GM18909 (cell line): ENCODE data around the gene TMEM14B.
A peak's percentile ranks its signal among the peaks of the same experiment; 100 is the strongest.
"Not testable (repeated sequence)": the region's sequence is repeated elsewhere in the genome, so short reads cannot be mapped to it uniquely, and the experiment has no call there.

Experiments
- ATAC-seq: cut with Tn5 transposase; IDR thresholded peaks from one replicate; pipeline ENCODE4 v1.9.1; 2021; ENCODE audit warnings: mild to moderate bottlenecking; ENCODE audit not compliant: unreplicated experiment, poor library complexity

Gene TMEM14B

DNA sequence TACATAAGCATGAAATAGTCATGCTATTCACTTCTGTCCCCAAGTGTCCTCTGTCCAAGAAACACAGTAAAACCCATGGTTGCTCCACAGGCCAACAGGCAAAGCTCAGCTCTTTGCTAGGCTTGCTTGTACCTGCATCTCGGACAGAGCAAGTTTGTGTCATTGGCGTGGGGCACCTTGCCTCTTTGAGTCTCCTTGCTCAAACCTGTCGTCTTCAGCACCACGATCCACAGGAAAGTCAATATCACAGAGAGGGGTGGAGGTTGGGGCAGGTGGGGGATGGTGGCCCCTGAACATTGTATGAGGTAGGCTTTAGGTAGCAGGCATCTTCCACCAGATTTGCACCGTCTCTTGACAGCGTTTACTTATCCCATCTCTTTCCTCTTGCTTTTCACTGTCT is 4.1 kb upstream of the TMEM14B start:
- no peak for ATAC-seq

DNA sequence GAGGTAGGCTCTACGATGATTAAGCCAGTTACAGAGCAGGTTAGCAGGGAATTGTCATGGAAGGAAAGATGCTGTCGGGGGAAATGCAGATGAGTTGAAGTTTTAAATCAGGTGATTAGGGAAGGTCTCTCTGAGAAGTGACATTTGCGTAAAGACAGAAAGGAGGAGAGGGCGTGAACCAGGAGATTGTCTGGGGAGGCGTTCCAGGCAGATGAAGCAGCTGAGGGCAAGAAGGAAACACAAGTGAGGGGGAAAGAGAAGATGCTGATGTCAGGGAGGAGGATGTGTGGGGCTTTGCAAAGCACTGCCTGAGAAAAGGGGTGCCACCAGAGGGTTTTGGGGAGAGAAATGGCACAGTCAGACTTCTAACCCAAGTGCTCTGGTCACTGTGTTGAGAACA is 2.5 kb upstream of the TMEM14B start:
- ATAC-seq = no peak

DNA sequence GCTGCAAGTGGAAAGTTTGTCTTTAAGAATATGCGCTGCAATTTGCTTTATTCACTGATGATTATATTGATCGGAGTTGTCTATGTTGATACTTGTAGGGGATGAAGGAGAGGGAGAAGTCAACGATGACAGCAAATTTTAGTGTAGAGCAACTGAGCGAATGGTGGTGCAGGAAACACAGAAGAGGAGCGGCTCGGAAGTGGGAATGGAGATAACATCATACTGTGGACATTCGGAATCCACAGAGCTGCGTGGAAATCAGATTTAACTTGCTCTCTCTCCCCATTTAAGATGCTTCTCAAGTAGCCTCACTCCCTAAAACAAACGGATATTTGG is 722 bp upstream of the TMEM14B start:
- no peak for ATAC-seq

DNA sequence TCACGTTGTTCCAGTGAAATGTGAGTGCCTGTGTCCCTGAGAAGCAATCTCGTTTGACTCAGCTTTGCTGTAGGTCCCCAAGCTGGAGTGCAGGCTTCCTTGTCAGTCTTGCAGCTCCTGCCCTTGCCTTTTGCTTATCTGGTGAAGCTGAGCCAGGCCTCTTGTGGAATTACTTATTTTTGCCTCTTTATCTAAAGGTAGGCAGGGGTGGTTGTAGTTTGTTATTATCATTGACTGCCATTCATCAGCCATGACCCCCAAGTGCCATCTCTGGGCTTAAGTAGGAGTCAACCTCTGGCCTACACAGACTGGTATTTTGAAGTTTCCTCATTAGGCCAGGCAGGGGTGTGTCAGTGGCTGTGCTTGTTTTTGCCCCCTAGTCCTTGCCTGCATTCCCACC is 2.1 kb downstream of the TMEM14B start:
- ATAC-seq = no peak

DNA sequence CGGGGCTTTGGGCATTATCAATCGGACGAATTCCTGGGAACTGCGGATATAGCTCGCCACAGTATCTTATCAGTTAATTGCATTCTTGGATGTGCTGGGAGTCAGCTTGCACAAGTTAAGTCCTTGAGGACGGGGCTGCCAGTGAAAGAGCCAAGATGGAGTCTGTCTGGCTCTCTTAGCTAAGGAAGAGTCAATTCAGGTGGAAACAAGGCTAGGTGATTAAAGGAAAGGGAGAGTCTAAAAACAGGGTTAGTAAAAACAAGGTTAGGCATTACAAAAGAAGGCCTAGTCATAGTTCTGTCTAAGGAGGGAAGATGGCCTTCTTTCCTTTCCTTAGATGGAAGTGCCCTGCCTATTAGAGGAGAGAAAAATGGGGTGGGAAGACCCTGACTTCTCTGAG is 3.0 kb downstream of the TMEM14B start:
- not testable (repeated sequence) for ATAC-seq

DNA sequence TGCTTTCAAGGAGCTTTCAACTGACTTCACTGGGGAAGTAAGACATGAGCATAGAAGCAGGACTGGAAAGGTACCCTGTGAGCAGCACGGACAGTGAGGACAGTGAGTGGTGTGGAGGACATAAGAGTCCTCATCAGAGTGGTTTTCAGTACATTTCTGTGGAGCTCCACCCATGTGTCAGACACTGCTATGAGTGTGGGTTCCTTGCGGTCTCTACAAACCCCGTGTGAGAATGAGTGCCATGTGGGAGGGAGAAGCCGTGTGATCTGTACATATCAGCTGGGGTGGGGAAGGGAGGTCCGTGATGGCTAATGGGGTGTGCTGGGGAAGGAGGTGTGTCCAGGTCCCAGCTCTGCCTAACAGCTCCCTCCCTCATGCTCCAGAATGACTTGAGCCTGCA is 4.2 kb downstream of the TMEM14B start:
- not testable (repeated sequence) for ATAC-seq

DNA sequence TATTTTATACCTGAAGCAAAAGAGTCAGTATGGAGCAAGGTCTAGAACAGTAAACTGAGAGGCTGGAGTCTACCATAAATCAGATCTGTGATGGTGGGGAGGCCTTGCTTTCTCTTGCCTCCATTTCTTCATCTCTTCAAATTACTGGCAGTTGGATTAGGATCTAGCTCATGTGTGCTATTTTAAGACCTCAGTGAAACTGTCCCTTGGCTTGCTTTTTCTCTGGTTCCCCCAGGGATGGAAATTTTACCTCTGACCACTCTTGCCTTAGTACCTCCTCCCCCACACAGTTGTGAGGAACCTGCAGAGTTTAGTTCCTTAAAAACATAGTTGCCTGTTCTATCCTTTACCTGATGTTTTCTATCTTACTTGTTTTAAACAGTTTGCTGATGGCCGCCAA is 8.5 kb downstream of the TMEM14B start:
- ATAC-seq = no peak

DNA sequence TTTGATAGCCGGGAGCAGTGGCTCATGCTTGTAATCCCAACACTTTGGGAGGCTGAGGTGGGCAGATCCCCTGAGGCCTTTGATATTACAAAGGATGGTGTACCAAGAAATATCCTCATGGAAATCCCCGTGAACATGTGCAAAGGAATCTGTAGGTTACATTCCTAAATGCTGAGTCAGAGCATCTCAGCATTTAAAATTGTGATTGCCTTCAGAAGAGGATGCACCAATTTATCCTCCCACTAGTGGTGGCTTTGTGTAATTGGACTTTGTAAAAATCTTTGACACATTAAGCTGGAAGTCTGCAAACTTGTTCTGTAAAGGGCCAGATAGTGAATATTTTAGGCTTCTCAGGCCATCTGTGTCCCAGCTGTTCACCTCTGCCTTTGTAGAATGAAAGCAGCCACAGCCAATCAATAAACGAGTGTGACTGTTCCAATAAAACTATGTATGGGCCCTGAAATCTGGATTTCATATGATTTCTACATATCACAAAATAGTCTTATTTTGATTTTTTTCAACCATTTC is 11.8 kb downstream of the TMEM14B start:
- ATAC-seq = peak; percentile 76

DNA sequence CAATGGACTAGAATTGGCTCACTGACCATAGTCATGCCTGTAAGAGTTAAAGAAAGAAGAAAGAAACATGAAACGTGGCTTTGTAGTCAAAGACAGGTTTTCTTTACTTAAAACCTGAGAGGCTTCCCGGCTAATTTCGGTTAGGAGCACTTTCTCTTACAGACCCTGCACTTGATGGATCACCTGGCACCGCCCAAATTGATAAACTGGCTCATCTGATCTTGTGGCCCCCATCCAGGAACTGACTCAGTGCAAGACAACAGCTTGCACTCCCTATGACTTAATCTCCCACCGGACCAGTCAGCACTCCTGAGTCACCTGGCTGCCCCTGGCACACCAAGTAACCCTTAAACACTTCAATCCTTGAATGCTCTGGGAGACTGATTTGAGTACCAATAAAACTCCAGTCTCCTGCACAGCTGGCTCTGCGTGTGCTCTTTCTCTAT is 12.3 kb downstream of the TMEM14B start:
- no peak for ATAC-seq

DNA sequence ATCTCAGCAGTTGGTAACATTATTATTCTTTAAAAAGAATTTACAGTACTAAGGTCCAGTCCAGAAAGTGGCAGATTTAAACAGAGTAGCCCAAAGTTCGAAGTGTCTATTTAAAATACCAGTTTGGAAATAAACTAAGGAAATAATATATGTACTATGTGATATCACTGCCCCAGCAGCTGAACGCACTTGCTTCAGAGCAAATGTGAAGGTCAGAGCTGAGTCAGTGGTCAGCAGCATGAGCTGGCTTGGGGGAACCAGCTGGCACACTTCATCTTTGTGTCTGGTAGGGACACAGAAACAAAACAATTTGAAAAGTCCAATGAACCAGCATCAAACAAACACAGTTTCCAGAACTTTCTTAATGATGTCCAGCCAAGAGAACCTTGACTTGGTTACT is 15.4 kb downstream of the TMEM14B start:
- no peak for ATAC-seq

DNA sequence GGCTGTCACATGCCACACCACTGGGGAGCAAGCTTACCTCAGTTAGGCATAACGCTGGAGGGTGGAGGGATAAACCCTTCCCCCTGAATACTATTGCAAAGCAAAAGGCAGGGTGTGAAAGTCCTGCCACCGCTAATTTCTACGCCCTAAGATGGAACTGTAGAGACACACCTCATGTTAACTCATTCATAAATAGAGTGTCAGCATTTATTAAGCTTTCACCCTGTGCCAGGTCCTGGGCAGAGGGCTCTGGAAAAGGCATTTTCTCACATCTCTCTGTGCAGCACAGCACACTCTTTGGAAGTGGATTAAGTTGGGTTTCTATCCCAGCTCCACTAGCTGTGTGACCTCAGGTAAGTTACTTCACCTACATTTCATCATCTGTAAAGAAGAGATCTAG is 21.8 kb downstream of the TMEM14B start:
- ATAC-seq = no peak

DNA sequence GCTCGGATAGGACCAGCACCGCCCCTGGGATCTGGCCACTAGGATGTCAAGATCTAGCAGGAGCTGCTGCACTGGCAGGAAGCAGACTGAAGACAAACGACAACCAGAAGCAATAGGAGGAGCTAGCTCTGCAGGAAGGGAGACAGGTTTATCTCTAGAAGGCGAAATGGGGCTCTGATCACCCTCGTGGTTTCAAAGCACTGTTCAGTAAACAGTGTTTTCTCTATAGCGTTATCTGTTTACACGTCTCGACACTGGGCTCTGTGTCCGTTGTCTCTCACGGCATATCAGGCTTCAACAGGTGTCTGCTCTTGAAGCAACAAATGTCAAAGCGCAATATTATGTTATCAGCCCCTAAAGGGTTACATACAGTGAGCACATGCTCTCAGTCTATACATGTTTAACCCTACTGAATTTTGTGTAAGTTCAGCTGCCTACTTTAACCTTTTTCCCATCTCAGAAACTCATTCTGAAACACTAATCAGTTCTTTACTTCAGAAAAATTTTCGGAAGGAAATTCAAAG is 23.8 kb downstream of the TMEM14B start:
- no peak for ATAC-seq

DNA sequence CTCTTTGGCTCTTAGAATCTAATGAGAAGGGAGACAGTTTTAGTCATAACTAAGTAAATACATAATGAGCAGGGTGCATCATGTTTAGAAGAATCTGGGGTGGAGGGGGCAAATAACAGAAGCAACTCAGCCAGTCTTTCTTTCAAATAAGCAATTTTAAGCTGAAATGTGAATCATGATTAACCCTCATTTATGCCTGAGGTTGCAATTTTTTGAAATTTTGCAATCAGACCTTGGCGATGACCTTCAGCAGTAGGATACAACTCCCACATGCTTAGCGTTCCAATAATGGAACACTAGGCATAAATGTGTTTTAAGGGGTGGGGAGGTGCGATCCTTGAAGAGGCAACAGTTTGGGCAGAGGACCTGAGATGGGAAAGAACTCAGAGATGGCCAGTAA is 30.6 kb downstream of the TMEM14B start:
- ATAC-seq = no peak

DNA sequence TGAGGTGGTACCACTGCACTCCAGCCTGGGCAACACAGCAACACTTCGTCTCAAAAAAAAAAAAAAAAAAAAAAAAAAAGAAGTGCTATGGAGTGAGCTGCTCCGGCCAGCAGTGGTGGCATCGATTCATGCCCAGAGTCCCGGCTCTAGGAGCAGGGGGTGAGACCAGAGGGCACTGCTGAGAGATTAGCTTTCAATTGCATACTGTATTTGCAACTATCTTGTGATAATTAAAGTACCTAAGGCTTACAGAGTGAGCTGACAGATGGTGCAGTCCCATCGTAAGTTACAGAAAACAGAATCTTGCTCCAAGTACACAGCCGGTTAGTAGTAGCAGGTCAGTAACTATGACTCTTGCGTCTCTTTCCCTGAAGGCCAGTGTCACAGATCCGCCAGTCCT is 31.5 kb downstream of the TMEM14B start:
- no peak for ATAC-seq

DNA sequence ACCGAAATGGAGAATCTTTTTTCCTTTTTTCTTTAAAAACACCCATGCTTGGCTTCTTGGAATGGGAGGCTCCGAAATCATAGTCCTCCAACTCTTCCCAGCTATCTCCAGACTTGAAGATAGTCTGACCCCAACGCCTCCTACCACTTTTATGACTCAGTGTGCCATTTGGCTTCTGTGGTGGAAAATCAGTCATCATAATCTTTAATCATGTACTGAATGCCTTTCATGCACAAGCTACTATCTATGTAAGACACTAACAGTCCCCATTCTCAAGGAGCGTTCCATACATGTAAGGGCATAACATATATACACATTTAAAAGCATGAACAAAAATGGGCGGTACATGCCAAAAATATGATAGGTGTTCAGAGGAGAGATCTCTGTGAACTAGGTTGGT is 44.1 kb downstream of the TMEM14B start:
- ATAC-seq = no peak

DNA sequence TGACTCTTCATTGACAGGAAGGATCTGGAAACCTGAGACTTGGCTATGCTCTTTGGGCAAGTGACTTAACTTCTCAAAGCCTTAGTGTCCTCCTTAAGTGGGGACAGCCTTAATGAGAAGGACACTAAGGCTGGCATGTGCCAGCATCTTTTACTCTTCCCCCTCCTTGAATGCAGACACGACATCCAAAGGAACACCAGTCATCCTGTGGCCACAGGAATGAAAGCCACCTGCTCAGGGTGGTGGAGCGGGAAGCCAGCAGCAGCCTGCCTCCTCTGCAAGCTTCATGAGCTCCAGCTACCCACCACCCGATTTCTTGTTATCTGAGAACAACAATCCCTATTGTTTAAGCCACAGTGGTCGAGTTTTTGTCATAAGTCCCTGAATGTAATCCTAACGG is 44.5 kb downstream of the TMEM14B start:
- no peak for ATAC-seq

DNA sequence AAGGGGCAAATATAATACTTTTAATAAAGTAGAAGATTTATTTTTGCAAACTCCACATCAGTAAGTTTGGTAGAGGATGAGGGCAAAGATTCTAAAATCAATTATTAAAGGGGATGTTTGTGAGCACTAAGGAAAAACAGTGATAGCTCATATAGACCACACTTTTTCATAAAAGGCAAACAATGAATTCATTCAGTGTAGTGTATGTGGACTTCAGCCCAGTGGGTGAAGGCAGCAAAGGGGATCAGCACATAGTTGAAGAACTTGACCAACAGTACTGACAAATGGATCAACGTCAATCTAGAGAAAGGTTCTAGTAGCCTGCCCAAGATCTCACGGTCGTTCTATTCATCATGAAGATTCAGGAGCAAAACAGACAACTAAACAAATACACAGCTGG is 45.4 kb downstream of the TMEM14B start:
- no peak for ATAC-seq

DNA sequence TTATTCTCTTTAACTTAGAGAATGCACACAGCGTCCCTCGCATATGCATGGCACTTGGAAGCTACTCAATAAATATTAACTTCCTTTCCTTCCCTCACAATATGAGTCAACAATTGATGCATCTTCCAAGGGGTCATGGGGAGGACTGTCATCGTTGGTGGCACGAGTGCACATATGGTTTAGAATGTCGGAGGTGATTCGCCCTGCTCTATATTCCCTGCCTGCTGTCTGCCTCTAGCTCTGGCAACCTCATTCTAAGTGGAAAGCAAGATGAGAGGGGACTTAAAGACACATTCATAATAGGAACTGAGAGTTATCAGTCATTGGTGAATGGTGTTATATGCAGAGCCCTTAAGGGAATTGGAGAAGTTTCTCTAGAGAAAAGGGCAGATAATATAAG is 46.1 kb downstream of the TMEM14B start:
- no peak for ATAC-seq

DNA sequence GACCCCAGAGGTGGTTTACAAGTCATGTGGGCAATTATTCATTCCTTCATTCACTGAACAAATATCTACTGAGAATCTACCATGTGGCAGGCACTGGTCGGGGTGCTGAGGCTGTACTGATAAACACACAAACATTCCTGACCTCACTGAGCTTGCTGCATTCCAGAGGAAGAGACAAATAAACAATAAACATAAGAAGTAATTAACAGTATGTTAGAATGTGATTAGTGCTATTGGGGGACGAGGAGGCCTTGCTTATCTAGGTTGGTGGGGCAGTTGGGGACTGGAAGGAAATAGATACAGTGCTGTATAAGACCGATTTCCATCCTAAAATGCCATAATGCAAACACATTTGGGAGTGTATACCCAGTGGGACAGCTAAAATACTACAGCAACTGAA is 46.6 kb downstream of the TMEM14B start:
- ATAC-seq = no peak

DNA sequence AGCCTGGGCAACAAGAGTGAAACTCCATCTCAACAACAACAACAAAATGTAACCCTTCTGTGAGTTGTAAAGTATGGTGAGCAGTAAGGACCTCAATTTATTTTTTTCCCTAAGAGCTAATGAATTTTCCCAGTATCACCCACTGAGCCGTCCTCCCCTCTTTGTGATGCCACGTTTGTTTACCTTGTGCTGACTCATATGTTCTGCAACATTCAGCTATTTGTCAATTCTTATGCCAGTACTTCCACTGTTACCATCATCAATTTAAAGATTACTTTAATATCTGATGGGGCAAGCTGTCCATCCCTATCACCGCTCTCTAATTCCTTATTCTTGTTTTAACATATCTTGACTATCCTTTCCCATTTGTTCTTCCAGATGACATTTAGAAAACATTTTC is 53.2 kb downstream of the TMEM14B start:
- ATAC-seq = no peak

DNA sequence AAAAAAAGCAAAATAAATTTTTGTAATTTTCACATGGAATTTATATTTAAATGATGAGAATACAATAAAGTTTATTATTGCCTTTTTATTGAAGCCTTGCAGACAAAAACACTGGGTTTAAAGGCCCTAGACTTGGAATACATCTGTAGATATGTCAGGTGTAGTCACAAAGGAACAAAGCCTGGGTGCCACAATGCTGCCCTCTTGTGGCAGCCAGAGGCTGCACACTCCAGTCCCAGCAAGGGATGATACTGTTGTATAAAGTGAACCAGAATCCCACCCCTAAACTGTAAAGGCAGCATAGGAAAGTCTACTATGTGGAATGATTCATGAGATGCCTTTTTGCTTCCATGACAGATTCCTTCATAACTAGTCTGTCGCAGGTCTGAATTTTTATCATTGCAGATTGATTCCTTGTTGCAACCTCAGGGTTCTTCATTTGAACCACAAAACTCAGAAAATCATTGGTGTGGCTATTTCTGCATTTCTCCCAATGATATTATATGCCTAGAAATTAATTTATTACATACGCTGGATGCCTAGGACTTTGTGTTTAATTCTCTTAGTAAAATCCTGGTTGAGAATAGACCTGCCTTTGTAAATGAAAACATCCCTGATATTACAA is 53.7 kb downstream of the TMEM14B start:
- ATAC-seq = peak; percentile 91
